ENCODE results near the gene PLCB4.

Gene PLCB4

DNA sequence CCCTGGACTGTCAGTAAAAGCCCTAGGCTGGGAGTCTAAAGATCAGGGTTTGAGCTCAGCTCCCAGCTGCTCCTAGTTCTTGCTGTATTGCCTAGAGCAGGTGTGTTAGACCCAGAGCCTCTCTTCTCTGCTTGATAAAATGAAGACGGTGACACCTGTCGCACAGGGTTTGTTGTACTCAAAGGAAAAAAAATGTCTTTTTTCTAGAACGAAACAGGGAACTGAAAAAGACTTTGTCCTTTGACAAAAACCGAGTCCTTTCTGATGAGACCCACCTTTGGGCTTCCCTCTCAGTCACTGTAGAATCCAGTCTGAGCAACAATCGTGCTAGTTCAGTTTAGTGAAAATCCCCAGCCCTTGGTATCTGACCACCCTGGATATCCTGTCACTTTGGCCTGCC is 343.4 kb downstream of the PLCB4 start:
- no peak for DNase-seq

DNA sequence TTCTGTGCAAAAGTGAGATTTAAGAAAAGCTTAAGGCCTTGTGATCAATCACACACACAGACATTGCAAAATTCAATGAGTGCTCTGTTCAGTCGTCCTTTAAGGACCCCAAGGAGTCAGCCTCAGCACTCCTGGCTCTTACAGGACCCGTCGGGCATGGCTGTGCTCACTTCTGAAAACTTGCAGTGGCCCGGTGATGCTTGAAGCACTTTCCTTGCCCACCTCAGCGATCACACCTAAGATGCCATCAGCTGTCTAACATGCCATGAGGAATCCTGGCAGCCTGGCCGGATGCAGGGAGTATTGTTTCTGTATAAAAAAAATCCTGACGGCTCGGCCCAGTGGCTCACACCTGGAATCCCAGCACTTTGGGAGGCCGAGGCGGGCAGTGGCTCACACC is 344.1 kb downstream of the PLCB4 start:
- no peak for DNase-seq

DNA sequence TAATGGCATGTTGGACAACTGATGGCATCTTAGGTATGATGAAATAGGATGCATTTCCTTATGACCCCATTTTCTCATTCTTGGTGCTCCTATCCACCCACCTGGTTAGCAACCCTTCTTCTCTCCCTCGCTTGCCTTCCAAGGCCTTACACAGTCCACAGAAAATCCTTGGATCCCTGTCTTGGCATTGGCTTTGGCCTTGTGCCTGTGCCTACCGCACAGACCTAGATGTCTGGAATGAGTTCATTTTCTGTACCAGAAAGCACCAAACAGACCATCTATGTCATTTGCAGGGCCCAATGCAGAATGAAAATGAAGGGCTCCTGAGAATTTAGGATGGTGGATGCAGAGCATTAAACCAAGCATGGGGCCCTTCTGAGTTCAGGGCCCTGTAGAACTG is 346.5 kb downstream of the PLCB4 start:
- no peak for DNase-seq

DNA sequence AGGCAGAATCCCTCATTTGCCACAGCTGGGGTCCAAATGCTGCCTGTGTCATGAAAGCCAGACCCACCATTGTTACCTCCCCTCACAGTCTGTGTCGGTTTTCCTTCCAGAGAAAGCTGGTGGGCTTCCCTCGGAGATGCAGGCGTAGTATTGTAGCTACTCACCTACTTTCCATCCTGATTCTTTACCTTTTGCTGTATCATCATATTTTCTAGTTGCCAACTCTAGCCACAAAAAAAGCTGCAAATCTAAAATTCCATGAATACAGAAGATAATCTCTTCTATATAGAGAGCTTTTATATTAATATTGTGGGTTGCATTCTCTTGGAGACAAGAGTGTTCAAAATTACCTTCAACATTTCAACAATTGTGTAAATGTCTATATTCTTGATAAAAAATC is 347.5 kb downstream of the PLCB4 start:
- no peak for DNase-seq

DNA sequence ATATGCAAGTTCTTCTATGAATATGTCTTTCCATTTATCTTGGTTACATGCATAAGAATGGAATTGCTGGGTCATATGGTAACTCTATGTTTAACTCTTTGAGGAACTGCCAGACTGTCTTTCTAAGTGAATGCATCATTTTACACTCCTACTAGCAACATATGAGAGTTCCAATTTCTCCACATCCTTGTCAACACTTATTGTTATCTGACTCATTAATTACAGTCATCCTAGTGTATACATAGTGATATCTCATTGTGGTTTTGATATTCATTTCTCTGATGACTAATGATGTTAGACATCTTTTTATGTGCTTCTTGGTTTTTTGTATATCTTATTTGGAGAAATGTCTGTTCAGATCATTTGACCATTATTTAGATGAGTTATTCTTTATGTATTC is 348.8 kb downstream of the PLCB4 start:
- peak; percentile 74 for DNase-seq

DNA sequence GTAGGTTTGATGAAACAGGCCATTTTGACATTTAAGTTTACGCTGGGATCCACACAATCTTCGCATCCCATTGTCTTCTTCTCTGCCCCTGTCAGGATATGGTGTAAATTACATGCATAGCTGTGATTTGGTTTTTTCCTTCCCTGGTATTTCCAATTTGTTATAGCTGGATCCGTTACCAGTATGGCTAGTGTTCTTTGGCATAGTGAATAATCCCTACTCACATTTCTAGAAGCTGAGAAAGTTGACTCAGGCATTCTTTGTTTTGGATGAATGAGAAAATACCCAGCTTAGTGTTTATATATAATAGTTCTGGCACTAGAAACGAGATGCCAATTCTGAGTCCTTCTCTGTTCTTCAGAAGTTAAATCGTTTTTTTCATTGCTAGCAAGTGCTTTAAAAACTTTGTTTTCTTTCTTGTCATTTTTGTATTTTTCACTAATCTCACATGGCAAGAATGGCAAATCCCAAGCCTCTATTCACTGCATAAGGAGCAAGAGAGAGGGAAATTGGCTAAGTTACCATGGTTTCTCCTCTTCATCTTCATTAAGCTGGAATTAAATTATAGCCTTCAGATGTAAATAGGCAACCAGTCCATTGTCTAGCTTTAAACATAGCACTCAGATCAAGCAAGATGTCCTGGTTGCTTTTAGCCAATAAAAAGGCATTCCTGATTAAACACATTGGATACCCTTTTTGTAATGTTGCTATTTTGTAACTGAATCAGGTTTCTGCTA is 353.6 kb downstream of the PLCB4 start:
- DNase-seq, result no peak

DNA sequence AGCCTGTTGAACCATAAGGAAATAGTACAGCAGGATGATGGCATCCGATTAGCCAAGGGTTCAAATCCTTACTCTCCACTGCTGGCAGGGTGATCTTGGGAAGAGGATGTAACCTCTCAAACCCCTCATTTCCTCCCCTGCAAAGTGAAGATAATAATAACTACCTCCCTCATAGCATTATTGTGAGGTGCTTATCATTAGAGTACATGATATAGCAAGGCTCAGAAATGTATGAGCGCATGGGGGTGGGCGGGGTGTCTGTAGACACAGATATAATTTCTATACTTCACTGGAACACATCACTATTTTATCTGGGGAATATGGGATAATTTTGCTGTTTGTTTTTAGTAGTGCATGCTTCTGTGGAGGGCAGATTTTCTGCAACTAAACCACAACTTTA is 355.7 kb downstream of the PLCB4 start:
- DNase-seq, result no peak

DNA sequence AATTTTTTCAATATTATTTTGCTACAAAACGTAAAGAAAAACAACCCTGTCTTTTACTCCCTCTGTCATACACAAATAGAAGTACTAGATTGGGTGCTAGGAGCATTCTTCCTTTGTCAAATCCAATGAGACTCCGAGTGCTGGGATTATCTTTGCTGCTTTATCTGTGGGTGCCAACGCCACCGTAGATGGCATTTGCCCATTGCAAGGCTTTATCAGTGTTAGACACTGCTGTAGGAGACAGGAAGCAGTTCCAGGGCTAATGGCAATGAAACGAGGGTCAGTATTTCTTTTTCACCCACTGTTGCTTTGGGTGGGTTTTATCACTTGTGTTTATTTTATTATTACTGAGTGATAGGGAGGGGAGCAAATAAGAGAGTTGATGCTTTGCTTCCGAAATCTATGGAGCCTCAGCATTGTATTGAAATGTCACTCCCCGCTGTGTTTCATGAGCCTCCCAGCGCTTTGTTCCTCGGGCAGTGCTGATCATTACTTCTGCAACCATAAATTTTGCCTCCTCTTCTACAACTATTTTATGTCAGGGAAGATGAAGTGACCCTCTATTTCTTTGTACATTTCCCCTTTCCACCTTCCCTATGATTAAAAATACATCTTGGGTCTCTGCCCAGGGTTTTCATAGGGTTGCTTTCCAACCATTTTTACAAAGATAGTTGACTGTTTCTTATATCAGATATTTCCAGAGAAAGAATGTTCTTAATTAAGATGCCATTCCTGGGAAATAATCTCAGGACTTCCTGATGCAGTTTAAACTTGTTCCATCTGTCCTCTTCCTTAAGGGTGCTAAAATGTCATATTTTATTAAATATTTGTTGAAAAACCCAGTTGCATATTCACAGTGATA is 358.8 kb downstream of the PLCB4 start:
- peak; percentile 61 for DNase-seq

DNA sequence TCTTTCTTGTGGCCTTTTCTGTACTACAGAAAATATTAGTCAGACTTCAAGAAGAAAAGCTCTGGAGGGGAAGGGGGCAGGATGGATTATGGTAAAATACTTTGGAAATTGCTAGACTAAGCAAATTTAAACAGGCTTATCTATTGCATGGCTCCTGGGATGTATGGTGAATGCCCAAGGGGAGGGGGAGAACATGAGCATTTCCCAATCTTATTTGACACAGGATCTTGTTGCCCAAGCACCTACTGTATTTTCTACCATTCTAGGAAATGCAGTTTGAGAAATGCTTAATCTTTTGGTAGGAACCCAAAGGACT is 359.4 kb downstream of the PLCB4 start:
- no peak for DNase-seq

DNA sequence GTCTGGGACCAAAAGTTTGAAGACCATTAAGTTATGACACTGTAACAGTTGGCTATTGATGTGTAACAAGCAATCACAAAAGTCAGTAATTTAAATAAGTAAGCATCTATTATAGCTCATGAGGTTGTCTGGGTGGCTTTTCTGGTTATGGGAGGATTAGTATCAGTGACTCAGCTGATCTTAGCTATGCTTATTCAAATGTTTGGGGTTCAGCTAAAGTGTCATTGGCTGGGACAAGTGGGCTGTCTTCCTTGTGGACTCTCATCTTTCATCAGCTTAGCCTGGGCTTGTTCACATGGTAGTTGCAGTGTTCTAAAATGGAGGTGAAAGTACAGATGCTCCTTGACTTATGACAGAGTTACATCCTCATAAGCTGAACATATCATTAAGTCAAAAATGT is 370.9 kb downstream of the PLCB4 start:
- no peak for DNase-seq

DNA sequence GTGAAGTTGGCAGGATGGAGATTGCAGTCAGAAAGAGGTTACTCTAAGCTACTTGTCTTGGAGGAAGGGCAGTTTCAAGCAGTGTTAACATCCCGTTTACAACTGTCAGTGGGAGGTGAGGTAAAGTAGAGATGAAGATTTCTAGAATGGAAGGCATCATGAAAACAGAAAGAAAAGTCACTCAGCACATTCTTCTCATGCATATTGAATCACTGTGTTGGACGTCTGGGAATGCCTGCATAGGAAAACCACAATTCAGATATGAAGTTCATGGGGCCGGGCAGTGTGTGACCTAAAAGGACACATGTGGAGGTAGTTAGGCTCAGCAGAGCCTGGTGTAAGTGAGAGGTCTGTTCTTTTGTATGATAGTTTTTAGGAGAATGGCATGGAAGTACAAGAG is 372.0 kb downstream of the PLCB4 start:
- peak; percentile 32 for DNase-seq

DNA sequence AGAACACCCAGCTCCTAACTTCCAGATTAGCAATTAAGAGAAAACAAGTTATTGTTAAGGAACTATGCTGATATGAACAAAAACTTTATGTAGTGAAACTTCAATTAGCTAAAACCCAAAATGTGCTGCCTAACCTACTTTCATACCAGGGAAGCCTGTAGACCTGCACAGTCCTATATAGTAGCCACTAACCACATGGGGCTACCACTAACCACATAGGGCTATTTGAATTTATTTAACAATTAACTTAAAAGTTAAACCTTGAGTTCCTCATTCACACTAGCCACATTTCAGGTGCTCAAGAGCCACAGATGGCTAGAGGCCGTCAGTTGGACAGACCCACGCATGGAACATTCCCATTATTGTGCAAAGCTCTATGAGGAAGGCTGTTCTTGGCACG is 373.1 kb downstream of the PLCB4 start:
- DNase-seq, result no peak

DNA sequence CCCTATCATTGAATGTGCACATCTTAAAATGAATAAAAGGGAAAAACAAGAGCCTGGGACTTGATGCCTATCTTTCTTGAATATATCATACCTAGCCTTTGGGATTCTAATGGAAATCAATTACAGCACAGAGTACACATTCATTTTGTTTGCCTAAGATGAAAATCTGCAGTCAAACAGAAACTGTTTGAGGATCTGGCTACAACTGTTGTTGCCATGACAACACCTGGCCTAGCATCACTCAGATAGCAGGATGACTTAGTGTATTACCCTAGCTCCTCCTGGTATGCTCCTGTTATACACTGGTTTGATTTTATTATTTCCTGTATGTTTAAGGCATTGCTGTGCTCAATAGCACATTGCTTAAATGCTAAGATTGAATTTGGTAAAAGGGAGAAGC is 374.0 kb downstream of the PLCB4 start:
- peak; percentile 23 for DNase-seq

DNA sequence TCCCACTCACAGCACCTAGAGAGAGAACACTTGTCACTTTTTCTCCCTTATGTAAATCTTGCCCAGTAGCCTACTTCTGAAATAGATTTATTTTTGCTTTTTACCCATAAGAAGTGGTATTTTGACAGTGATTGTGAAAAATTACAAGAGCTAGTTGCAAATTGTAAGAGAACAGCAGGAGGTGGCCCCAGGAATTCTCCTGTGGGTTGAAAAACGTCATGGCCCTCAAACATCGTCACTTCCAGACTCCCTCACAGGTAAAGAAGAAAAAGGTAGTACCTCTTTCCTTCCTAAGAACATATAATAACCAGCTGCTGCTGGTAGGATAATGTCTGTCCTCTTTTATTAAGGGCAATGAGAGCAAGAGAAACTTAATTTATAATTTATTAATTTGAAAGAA is 376.0 kb downstream of the PLCB4 start:
- DNase-seq, result no peak

DNA sequence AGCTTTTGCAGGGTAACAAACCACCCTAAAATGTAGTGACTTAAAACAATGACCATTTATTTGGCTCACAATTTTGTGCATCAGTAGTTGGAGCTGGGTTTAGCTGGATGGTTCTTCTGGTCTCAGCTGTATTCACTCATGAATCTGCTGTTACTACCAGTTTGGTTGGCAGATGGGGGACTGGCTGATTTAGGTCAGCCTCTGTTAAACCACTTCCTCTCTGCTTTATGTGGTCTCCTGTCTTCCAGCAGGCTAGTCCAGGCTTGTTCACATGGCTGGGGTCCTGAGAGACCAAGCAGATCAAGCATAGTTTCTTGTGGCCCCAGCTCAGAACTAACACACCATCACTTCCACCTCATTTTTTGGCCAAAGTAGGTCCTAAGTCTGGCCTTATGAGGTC is 378.3 kb downstream of the PLCB4 start:
- DNase-seq, result no peak

DNA sequence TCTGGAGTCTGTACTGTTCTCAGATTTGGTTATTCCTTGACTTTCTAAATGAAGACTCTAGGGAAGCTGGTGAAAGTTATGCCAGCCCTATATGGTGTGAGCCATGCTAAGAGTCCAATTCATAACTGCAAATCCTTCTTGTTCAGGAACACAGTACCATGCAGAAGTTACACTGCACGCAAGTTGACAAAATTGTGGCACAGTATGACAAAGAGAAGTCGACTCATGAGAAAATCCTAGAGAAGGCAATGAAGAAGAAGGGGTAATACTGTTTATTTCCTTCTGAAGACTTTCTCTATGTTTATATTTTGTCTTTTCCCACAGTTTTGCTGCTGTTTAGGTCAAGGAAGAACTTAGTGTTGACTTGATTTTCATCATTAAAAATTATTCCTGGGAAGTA is 384.3 kb downstream of the PLCB4 start:
- no peak for DNase-seq

DNA sequence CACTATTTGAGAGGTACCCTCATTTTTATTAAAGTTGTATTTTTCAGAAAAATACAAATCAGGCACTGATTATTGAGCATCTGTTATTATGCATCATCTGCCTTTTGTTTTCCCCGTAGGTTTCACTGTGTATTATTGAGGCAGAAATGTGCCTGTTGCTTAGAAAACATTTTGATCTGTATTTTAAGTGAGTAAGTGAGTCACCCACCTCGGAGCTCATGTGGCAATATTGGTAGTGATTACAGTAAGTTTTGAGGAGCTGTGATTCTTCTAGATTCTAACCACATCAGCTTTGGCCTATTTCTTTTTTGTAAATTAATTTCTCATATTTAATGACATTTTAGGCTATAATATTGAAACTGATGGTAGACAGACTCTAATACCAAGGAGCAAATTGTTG is 385.9 kb downstream of the PLCB4 start:
- DNase-seq, result peak; percentile 12

DNA sequence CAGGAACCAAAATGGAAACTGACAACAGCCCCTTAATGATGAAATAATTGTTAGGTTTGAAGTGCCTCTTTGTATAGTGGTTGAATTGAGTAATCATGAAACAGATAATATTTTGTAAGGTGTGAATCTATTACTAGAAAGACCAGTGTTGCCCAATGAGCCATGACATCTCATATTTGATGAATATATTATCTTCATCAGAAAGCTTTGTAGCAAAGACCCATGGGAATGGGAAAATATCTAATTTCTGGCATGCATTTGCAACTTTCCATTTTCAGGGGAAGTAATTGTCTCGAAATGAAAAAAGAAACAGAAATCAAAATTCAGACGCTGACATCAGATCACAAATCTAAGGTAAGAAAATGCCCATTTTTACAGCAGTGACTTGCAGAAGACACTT is 388.2 kb downstream of the PLCB4 start:
- DNase-seq, result no peak

DNA sequence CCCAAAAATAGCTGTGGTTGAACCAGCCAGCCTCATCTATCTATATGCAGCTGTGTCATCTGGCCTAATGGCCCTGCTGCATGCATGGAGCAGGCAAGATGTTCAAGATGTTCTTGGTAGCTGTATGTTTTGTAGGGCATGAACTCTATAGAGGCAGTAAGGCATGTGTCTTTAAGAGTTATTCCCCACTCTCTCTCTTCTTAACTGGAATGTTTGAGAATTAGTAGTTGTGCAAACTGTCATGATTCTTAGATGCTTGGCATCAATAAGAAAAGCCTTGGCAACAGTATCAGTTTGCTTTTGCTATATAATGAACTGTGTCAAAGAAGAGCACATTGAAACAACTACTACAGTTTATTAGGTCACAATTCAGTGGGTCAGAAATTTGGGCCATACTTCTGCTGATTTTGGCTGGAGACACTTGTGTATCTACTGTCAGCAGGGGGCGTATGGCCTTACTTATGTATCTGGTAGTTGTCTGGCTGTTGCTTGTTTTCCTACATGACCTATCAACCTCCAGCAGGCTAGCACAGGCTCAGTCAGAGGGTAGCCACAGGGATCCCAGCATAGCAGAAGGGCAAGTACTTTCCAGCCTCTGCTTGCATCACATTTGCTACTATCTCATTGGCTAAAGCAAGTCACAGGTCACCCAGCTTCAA is 389.4 kb downstream of the PLCB4 start:
- DNase-seq, result peak; percentile 45

DNA sequence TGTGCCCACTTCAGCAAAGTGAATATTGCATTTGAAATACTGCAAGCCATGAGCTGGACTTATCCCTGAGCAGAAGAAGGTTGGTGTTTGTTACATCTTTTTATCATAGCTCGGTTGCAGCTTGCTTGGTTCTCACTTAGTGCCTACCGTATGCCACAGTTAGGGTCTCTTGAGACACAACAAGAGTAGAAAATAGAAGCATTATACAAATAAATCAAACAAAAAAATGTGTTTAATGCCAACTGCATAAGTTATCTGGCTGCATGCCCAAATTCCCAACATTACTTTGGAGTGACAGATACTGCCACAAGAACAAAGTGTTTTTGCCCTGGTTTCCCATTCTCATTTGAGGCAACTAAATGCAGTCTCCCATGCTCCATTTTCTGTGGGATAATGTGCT is 391.6 kb downstream of the PLCB4 start:
- DNase-seq, result peak; percentile 55

DNA sequence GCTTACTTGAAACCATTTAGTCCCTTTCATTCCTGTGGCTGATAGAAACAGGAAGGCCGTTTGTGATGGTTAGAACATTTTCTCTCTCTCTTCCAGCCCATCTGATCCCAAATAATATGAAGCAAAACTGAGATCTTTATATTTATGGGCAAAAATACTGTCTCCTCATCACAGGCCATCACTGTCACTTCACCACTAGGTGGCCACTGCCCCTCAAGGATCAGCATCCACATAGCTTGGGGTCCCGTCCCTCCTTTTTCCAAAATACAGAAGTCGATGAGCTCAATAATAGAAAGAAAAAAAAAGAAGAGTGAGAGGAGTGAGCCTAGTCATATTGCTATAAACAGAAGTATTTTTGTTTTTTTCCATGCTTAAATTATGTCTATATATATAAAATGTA is 399.1 kb downstream of the PLCB4 start:
- no peak for DNase-seq

DNA sequence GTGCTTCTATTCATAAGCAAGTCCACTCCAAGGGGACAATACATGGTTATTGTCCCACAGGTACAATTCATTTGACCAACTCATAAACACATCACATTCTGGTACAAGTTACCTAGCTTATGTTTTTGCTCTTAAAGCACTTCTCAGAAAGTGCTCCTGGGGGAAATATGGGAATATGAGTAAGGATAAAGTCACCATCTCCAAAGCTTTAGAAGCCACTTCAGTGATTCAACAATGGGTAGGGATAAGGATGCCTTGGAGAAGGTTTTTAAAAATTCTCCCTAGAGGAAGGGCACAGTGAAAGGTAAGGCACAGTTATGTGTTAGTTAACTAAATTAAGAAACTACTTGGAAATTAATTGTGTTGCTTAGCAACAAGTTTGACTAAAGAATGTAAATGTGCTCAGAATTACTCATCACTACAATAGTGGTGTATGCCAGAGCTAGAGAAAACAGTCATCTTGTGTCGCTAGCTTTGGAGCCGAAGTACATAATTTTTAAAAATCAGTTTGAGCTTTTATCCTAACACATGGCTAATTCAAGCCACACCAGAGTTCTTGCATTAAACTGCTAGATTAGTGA is 406.0 kb downstream of the PLCB4 start:
- peak; percentile 10 for DNase-seq

DNA sequence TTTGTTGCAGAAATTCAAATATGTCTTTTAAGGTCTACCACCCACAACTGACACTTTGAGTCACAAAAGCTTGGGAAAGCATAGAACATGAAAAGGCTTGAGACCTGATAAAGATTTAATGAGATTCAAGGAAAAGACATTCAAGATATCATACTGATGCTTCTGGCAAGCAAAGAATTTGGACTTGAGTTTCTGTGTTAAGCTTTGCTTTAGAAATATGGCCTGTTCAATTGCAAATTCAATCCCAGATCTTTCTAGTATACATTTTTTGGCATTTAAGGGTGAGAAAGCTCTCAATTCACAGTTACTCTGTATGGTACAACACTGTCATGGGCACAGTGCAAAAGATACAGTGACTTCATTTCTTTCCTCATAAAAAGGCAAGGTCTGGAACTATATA is 406.6 kb downstream of the PLCB4 start:
- no peak for DNase-seq

DNA sequence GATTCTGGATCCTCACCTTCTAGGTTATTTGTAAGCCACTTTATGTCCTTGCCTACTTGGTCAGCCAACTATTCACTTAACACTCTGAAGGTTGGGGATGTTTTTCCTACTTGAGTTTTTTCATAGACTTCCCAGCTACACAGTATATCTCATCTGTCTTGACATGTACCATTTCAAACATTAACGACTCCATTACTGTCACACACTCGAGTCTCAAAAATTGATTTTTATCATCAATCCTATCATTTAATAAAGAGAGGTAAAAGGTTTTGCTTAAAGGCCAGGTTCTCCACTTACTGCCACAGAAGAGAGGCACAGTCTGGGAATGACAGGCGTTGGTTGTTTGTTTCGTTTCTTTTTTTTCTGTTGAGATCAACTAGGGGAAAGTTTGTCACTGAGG is 407.3 kb downstream of the PLCB4 start:
- no peak for DNase-seq
